Upper lobe of right lung (tissue), 1 donor: Measurements from ENCODE around the gene PHAF1. TPM values are rescaled to one million over a fixed set of nuclear protein-coding genes. Genes with fewer than 3 reads are reported as not detected.

ENCODE experiments used
- ATAC-seq: fragments of 200-7000 bp; cut with Tn5 transposase; one replicate; pipeline ENCODE4 v1.9.1; 2020; ENCODE audit warnings: mild to moderate bottlenecking, moderate library complexity
- DNase-seq: peaks from one replicate; pipeline ENCODE4 v3.0.0-alpha.2; 2020
- H3K27ac ChIP-seq: fragments of 200-600 bp; one replicate; pipeline ENCODE4 v1.8.0; 2022
- H3K27me3 ChIP-seq: fragments of 200-600 bp; one replicate; pipeline ENCODE4 v1.8.0; 2022; ENCODE audit warnings: mild to moderate bottlenecking
- H3K36me3 ChIP-seq: fragments of 200-600 bp; one replicate; pipeline ENCODE4 v1.8.0; 2022
- H3K4me1 ChIP-seq: fragments of 200-600 bp; one replicate; pipeline ENCODE4 v1.8.0; 2022
- H3K4me3 ChIP-seq: fragments of 200-600 bp; one replicate; pipeline ENCODE4 v1.8.0; 2022; ENCODE audit warnings: mild to moderate bottlenecking
- H3K9me3 ChIP-seq: fragments of 200-600 bp; one replicate; pipeline ENCODE4 v1.8.0; 2022
- intact Hi-C: fragments of 100-400 bp; cut with DNase I; formaldehyde crosslinking; loops from one replicate; pipeline ENCODE4 v1.11.0; 2022
- total RNA-seq: library from RNA; stranded (reverse); fragmentation: NEBNext Ultra II Directional; extraction: Animal tissue kit (Norgen Biotek cat#: 25700); gene quantifications from one replicate; pipeline ENCODE4 v1.2.1, GENCODE V29; 2021
- TF ChIP-seq, protein P1 (sequence below): fragments of 200-600 bp; IDR thresholded peaks from one replicate; pipeline ENCODE4 v1.8.0; 2022; ENCODE audit warnings: antibody characterized with exemption
- donor health status: DM: no; HTN: yes; CAD: no; lungs with severe emphysema.

Gene PHAF1
- total RNA-seq, 1 donor from 2014 or later: 16.4 TPM

DNA sequence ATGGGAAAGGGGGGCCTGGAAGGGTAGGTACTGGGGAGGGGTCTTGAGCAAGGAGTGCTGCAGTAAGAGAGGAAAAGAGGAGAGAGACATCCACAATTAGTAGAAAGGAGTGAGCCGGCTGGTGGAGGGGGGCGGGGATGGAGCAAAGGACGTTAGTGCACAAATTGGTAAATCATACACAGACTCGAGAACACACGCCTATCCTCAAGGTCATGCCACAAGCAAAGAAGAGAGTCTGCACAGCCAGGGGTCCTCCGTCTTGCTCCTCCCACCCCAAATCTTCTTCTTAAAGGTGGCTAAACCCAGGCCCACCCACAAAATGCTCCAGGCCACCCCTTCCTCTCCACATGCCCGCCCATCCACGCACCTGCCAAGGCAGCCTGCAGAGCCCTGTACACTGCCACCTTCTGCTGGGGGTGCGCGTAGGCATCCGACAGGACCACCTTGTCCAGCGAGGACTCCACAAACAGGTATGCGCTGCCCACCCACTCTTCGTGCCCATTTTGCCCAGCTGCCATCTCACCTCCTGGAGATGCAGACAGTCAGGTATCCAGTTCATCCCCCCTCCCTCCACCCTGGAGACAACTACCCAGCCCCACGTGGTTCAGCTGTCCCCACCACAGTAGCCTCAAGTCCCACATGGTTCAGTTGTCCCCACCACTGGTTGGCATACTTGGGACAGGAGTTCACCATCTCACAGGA is 46.6 kb downstream of the PHAF1 start:
- no peak overlapping the region for H3K4me3 ChIP-seq
- peaks cover 10% of the 10 kb centered on the region for H3K4me1 ChIP-seq
- TF ChIP-seq, protein P1, sequence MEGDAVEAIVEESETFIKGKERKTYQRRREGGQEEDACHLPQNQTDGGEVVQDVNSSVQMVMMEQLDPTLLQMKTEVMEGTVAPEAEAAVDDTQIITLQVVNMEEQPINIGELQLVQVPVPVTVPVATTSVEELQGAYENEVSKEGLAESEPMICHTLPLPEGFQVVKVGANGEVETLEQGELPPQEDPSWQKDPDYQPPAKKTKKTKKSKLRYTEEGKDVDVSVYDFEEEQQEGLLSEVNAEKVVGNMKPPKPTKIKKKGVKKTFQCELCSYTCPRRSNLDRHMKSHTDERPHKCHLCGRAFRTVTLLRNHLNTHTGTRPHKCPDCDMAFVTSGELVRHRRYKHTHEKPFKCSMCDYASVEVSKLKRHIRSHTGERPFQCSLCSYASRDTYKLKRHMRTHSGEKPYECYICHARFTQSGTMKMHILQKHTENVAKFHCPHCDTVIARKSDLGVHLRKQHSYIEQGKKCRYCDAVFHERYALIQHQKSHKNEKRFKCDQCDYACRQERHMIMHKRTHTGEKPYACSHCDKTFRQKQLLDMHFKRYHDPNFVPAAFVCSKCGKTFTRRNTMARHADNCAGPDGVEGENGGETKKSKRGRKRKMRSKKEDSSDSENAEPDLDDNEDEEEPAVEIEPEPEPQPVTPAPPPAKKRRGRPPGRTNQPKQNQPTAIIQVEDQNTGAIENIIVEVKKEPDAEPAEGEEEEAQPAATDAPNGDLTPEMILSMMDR: no peak
- no peaks in the 10 kb centered on the region for H3K27me3 ChIP-seq
- DNase-seq (no peak), ATAC-seq (no peak)
- H3K9me3 ChIP-seq: no peaks in the 10 kb centered on the region
- intact Hi-C loops: loop anchor here (10.0 kb wide), 1 partner anchor 181 kb away; no protein-coding TSS in a partner anchor
- no peak overlapping the region for H3K27ac ChIP-seq
- H3K36me3 ChIP-seq: no peaks in the 10 kb centered on the region

DNA sequence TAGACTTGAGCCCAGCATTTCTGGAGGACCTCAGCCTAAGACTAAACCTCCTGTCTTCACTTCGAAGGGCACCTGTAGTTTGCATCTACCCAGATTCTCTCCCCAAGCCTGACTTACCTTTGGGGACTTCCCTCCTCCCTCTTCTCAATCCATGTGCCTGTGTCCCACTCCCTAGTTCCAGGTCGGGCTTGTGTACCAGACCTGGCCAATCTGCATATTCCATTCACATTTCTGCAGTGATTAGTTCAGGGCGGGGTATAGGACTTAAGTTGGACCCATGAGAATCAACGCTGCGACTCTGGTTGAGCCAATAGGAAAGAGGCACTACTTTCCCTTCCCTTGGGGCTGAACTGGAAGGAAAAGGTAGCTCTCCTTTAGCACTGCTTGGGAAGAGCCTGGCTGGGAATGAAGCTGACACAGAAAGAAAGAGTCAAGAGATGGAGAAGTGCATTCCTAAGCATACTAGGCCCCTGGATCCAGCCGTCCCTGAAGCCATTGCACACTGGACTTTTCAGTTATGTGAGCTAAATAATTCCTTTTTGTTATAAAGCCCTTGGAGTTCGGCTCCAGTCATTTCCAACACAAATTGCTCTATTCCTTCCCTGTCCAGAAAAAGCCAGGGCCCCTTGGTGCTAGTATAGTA is 47.5 kb downstream of the PHAF1 start:
- TF ChIP-seq, protein P1: no peak
- H3K4me1 ChIP-seq: peaks cover 18% of the 10 kb centered on the region

DNA sequence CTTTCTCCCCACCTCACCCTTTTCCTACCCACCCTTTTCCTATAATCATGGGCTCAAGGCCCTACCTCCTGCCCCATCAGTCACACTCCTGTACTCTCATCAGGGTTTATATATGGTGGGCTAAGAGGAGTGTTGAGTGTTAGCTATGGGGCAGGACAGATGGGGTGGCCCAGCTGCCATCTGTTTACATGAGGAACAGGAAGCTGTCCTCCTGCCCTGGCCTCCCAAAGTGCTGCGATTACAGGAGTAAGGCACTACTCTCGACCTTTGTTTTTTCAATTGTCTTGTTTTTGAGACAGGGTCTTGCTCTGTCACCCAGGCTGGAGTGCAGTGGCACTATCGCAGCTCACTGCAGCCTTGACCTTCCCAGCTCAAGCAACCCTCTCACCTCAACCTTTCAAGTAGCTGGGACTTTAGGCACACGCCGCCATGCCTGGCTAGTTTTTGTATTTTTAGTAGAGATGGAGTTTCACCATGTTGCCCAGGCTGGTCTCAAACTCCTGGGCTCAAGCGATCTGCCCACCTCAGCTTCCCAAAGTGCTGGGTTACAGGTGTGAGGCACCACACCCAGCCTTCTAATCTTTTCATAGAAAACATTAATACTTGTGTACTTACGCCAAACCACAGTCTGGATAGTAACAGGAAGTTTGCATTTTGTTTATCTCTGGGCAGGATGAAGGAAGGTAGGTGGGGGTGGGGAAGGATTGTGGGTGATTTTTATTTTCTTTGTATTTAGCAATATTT is 48.3 kb downstream of the PHAF1 start:
- no peaks in the 10 kb centered on the region for H3K9me3 ChIP-seq
- intact Hi-C loops: loop anchor here (10.0 kb wide), 1 partner anchor 183 kb away; no protein-coding TSS in a partner anchor
- H3K36me3 ChIP-seq: no peaks in the 10 kb centered on the region
- peaks cover 4% of the 10 kb centered on the region for H3K27me3 ChIP-seq
- H3K4me1 ChIP-seq: peaks cover 26% of the 10 kb centered on the region
- TF ChIP-seq, protein P1: no peak
- DNase-seq (no peak), ATAC-seq (no peak)
- H3K4me3 ChIP-seq: no peak overlapping the region
- H3K27ac ChIP-seq: no peak overlapping the region

More for the DNA sequence above, 47.5 kb downstream of the PHAF1 start:
- no peak overlapping the region for H3K4me3 ChIP-seq
- intact Hi-C loops: loop anchor here (10.0 kb wide), 1 partner anchor 182 kb away; no protein-coding TSS in a partner anchor
- no peaks in the 10 kb centered on the region for H3K27me3 ChIP-seq
- no peak overlapping the region for H3K27ac ChIP-seq
- DNase-seq (no peak), ATAC-seq (no peak)
- no peaks in the 10 kb centered on the region for H3K9me3 ChIP-seq
- no peaks in the 10 kb centered on the region for H3K36me3 ChIP-seq

DNA sequence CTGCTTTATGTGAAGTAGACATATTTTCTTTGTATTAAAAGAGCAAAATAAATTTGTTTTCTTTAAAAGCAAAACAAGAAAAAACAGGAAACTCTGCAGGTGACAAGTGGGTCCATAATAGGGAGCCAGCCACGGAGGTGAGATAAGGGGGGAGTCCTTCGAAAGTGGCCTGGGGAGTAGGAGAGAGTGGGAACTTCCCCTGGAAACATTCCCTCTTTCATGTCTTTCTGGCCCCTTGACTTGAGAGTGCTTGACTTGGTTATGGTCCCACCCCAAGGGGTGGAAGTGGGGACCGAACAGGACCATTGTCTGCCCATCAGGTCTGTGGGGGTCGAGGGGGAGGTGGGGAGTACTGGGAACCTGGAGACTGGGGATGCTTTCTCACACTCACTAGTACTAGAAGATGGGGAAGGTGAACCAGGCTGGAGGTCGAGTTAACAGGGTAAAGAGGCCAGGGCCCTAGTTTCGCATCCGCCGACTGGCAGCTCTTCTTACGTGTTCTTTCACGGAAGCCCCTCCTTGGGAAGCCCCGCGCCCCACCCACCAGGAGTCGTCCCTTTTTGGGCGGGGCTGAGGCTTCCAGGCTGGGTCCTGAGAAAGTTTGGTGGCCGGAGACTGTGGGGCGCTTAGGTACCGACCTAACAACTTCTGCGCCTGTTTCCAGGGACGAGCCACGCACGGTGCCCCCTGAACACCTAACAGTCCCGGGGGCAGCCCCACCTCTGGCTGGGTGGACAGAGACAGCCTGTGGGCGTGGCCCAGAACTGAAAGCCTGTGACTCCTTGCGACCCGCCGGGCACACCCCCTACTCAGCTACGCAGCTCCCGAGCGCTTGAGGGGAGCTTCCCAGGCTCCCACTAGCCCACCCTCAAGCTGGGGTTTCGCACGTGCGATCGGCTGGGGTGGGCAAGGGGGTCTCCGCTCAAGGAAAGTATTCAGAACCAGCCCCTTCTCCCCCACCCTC is 49.2 kb downstream of the PHAF1 start:
- peaks cover 34% of the 10 kb centered on the region for H3K4me1 ChIP-seq
- TF ChIP-seq, protein P1: no peak
- ATAC-seq: peak; percentile 6
- peak overlapping the region; percentile 87 for H3K4me3 ChIP-seq
- DNase-seq: peak; percentile 83
- intact Hi-C loops: loop anchor here (10.0 kb wide), 1 partner anchor 184 kb away; no protein-coding TSS in a partner anchor
- H3K36me3 ChIP-seq: no peaks in the 10 kb centered on the region
- peaks cover 10% of the 10 kb centered on the region for H3K27me3 ChIP-seq
- H3K27ac ChIP-seq: peak overlapping the region; percentile 74
- no peaks in the 10 kb centered on the region for H3K9me3 ChIP-seq

DNA sequence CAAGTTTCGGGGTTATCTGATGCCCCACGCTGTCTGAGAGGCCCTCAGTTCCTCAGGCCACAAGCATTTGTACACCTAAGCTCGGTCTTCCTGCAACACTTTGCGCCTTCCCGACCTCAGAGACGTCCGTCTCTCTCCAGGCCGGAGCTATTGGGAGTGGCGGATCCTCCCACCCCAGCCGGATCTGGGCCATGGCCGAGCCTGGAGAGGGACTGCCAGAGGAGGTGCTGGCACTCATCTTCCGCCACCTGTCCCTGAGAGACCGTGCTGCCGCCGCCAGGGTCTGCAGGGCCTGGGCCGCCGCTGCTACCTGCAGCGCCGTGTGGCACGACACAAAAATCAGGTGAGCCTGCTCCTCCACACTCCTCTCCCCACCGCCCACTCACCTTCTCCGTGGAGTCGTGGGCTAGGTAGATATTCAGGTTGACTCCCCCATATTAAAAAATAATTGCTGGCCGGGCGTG is 51.9 kb downstream of the PHAF1 start:
- TF ChIP-seq, protein P1: no peak
- H3K4me1 ChIP-seq: peaks cover 47% of the 10 kb centered on the region
- H3K27ac ChIP-seq: no peak overlapping the region
- intact Hi-C loops: no loop called here
- DNase-seq: no peak
- peaks cover 18% of the 10 kb centered on the region for H3K27me3 ChIP-seq
- no peaks in the 10 kb centered on the region for H3K36me3 ChIP-seq
- H3K9me3 ChIP-seq: no peaks in the 10 kb centered on the region
- H3K4me3 ChIP-seq: peak overlapping the region; percentile 87
- ATAC-seq: no peak
